HG03095 (cell line): ENCODE measurements around the gene NUBP2.

ENCODE experiments used
- ATAC-seq: cut with Tn5 transposase; IDR thresholded peaks from one replicate; pipeline ENCODE4 v1.9.1; 2021; ENCODE audit warnings: moderate library complexity; ENCODE audit not compliant: unreplicated experiment

Gene NUBP2

GRCh38 chr16:1782408-1783264 is at the start of gene NUBP2, which contains the start of gene SPSB3:
NUBP2 (plus strand) TSS chr16:1782960; CDS start chr16:1783021, 61 bp downstream.
SPSB3 (minus strand) TSS chr16:1782571; CDS start chr16:1781483, 1,088 bp downstream.
- ATAC-seq = peak; percentile 73

GRCh38 chr16:1734123-1734522 is 48.6 kb upstream of the NUBP2 start:
- ATAC-seq = no peak

- no peak for ATAC-seq
Measured at GRCh38 chr16:1734816-1735215, 47.9 kb upstream of the NUBP2 start.

- ATAC-seq = no peak
Measured at GRCh38 chr16:1740234-1740633, 42.5 kb upstream of the NUBP2 start.

- no peak for ATAC-seq
Measured at GRCh38 chr16:1740781-1741490, 41.8 kb upstream of the NUBP2 start.

- ATAC-seq = no peak
Measured at GRCh38 chr16:1741553-1742165, 41.1 kb upstream of the NUBP2 start.

- ATAC-seq = no peak
Measured at GRCh38 chr16:1743376-1744337, 39.1 kb upstream of the NUBP2 start.

- ATAC-seq = no peak
Measured at GRCh38 chr16:1744338-1744840, 38.4 kb upstream of the NUBP2 start.

GRCh38 chr16:1745181-1745899 is 37.4 kb upstream of the NUBP2 start:
- no peak for ATAC-seq

GRCh38 chr16:1745900-1746692 is 36.7 kb upstream of the NUBP2 start:
- ATAC-seq = no peak

GRCh38 chr16:1746693-1747195 is 36.0 kb upstream of the NUBP2 start:
- no peak for ATAC-seq

GRCh38 chr16:1747934-1748333 is 34.8 kb upstream of the NUBP2 start:
- ATAC-seq = no peak

- no peak for ATAC-seq
Measured at GRCh38 chr16:1749152-1750117, 33.3 kb upstream of the NUBP2 start.

GRCh38 chr16:1751946-1752345 is 30.8 kb upstream of the NUBP2 start:
- ATAC-seq = no peak

GRCh38 chr16:1752853-1753252 is 29.9 kb upstream of the NUBP2 start:
- ATAC-seq = no peak

- no peak for ATAC-seq
Measured at GRCh38 chr16:1754204-1754603, 28.6 kb upstream of the NUBP2 start.

GRCh38 chr16:1757714-1758461 is 24.9 kb upstream of the NUBP2 start:
- no peak for ATAC-seq
